ENCODE results near the gene ZMYM2.

DNA sequence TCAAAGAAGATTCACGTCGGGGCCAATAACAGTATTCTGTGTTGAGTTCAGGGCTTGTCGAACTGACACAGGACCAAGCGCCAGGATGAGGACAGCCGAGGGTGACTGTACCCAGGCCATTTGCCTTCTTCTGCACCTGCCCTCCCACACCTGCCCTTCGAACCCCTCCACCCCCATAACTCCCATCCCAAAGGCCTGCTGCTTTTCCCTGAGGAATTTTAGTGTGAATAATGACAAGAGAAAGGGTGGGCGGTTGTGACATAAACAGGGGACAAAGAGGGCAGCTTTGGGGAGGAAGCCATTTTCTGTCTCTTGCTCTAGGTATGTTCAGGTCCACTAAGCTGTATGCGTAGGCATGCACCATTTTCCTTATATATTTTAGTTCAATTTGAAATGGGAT, 176.2 kb downstream of the ZMYM2 start:
- TF ChIP-seq PHF8 (IDR thresholded peaks at IDR 0.05; ENCODE audit: borderline replicate concordance, low read depth) (no peak), FOSL2 (IDR thresholded peaks at IDR 0.05) (no peak), FOSL2 (CRISPR knock-in tag; IDR thresholded peaks at IDR 0.05) (no peak), POLR2A (IDR thresholded peaks at IDR 0.05; ENCODE audit: low read length) (no peak), SMC3 (IDR thresholded peaks at IDR 0.05) (no peak), RAD21 (conservative IDR thresholded peaks at IDR 0.05 in 1 of 2, IDR thresholded peaks at IDR 0.05 in 1 of 2) (no peak), EP300 (IDR thresholded peaks at IDR 0.05) (no peak), POLR2AphosphoS2 (conservative IDR thresholded peaks at IDR 0.05; ENCODE audit: low read length) (no peak), JUN (IDR thresholded peaks at IDR 0.05) (no peak), KDM1A (IDR thresholded peaks at IDR 0.05; ENCODE audit: low read depth) (no peak), CHD2 (IDR thresholded peaks at IDR 0.05; ENCODE audit: low read length, partially characterized antibody) (no peak), RFX5 (IDR thresholded peaks at IDR 0.05) (no peak)
- TF ChIP-seq, protein P1, sequence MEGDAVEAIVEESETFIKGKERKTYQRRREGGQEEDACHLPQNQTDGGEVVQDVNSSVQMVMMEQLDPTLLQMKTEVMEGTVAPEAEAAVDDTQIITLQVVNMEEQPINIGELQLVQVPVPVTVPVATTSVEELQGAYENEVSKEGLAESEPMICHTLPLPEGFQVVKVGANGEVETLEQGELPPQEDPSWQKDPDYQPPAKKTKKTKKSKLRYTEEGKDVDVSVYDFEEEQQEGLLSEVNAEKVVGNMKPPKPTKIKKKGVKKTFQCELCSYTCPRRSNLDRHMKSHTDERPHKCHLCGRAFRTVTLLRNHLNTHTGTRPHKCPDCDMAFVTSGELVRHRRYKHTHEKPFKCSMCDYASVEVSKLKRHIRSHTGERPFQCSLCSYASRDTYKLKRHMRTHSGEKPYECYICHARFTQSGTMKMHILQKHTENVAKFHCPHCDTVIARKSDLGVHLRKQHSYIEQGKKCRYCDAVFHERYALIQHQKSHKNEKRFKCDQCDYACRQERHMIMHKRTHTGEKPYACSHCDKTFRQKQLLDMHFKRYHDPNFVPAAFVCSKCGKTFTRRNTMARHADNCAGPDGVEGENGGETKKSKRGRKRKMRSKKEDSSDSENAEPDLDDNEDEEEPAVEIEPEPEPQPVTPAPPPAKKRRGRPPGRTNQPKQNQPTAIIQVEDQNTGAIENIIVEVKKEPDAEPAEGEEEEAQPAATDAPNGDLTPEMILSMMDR (IDR thresholded peaks at IDR 0.05): no peak
- TF ChIP-seq, protein P2, sequence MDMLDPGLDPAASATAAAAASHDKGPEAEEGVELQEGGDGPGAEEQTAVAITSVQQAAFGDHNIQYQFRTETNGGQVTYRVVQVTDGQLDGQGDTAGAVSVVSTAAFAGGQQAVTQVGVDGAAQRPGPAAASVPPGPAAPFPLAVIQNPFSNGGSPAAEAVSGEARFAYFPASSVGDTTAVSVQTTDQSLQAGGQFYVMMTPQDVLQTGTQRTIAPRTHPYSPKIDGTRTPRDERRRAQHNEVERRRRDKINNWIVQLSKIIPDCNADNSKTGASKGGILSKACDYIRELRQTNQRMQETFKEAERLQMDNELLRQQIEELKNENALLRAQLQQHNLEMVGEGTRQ (IDR thresholded peaks at IDR 0.05): no peak
- TF ChIP-seq, protein P3, sequence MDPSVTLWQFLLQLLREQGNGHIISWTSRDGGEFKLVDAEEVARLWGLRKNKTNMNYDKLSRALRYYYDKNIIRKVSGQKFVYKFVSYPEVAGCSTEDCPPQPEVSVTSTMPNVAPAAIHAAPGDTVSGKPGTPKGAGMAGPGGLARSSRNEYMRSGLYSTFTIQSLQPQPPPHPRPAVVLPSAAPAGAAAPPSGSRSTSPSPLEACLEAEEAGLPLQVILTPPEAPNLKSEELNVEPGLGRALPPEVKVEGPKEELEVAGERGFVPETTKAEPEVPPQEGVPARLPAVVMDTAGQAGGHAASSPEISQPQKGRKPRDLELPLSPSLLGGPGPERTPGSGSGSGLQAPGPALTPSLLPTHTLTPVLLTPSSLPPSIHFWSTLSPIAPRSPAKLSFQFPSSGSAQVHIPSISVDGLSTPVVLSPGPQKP (IDR thresholded peaks at IDR 0.05; ENCODE audit: low read depth, low read length): no peak

Measured in A549 (cell line).